HCT116 (cell line): ENCODE measurements around the gene DAZAP2. TPM values are rescaled to one million over a fixed set of nuclear protein-coding genes. Genes with fewer than 3 reads are reported as not detected.

Source experiments
- ATAC-seq: fragments of 200-7000 bp; cut with Tn5 transposase; 2 replicates; pipeline ENCODE4 v1.9.1; 2020; ENCODE audit warnings: mild to moderate bottlenecking, moderate library complexity
- BruUV-seq: library from RNA; stranded (reverse); fragments of 400-500 nt; replicated peaks from 2 replicates; lab custom pipeline; 2021; lab: Mats Ljungman, UMichigan
- CTCF ChIA-PET: fragments of 300-600 bp; sonication (Branson Sonifier 250); formaldehyde crosslinking; loops from one replicate; lab custom pipeline; 2021; ENCODE audit warnings: antibody characterized with exemption; lab: Charles Lee
- POLR2A ChIA-PET: fragments of 300-600, 350-600 bp; sonication (Branson Sonifier 250); formaldehyde crosslinking; loops from one replicate; lab custom pipeline; 2021; ENCODE audit warnings: antibody characterized with exemption; lab: Charles Lee
- RAD21 ChIA-PET, 2 experiments: fragments of 300-600 bp; sonication (Branson Sonifier 250); formaldehyde crosslinking; loops; one replicate each; lab custom pipeline; 2023; ENCODE audit warnings: low total read pairs in 2 of 2; ENCODE audit not compliant: uncharacterized antibody in 2 of 2, unreplicated experiment in 2 of 2, low non-redundant PET in 1 of 2; lab: Charles Lee
- DNase-seq: peaks from one replicate; pipeline ENCODE4 v3.0.0-alpha.2; 2010; ENCODE audit warnings: low read depth, low spot score
- H2AFZ ChIP-seq: fragments of 200-600 bp; shearing (Covaris generic), sonication (generic); 2 replicates; pipeline ENCODE4 v1.6.1; 2017; ENCODE audit warnings: low read depth, mixed run types, mixed read lengths, antibody characterized with exemption, low read length; ENCODE audit not compliant: poor library complexity, severe bottlenecking
- H3K27ac ChIP-seq: 2 replicates; pipeline ENCODE4 v1.5.1; 2012; ENCODE audit warnings: low read depth, low read length
- H3K27me3 ChIP-seq: fragments of 200-600 bp; sonication (generic); 2 replicates; pipeline ENCODE4 v1.6.1; 2016; ENCODE audit warnings: mixed run types, low read length, mixed read lengths; ENCODE audit not compliant: insufficient read depth
- H3K36me3 ChIP-seq, 2 experiments: fragments of 200-500 bp in 1 of 2; fragments of 200-600 bp in 1 of 2; sonication (Bioruptor generic) in 1 of 2; sonication (generic) in 1 of 2; 2 replicates each; pipeline versions ENCODE4 v1.5.1 to v1.6.1; 2014 to 2016; ENCODE audit warnings: low read length in 2 of 2, inconsistent platforms in 1 of 2, mixed read lengths in 1 of 2, mixed run types in 1 of 2; ENCODE audit not compliant: insufficient read depth in 2 of 2, control insufficient read depth in 1 of 2
- H3K4me1 ChIP-seq, 2 experiments: fragments of 200-600 bp in 1 of 2; sonication (generic) in 1 of 2; 2 replicates each; pipeline versions ENCODE4 v1.5.1 to v1.6.1; 2012 to 2017; ENCODE audit warnings: low read length in 2 of 2, inconsistent platforms in 1 of 2, mild to moderate bottlenecking in 1 of 2, mixed read lengths in 1 of 2, mixed run types in 1 of 2, moderate library complexity in 1 of 2; ENCODE audit not compliant: insufficient read depth in 2 of 2, control insufficient read depth in 1 of 2
- H3K4me2 ChIP-seq: fragments of 200-600 bp; sonication (generic); 2 replicates; pipeline ENCODE4 v1.6.1; 2017; ENCODE audit warnings: mixed run types, low read length, mixed read lengths
- H3K4me3 ChIP-seq, 2 experiments: fragments of 200-600 bp in 1 of 2; sonication (generic) in 1 of 2; replicated peaks in 1 of 2; 2 replicates each; pipeline ENCODE4 v1.5.1; 2011 to 2016; ENCODE audit warnings: low read length in 2 of 2, control low read depth in 1 of 2, low read depth in 1 of 2, mild to moderate bottlenecking in 1 of 2, mixed read lengths in 1 of 2, mixed run types in 1 of 2
- H3K79me2 ChIP-seq: fragments of 200-600 bp; sonication (generic); 2 replicates; pipeline ENCODE4 v1.6.1; 2017; ENCODE audit warnings: mild to moderate bottlenecking, mixed run types, low read length, moderate library complexity, mixed read lengths; ENCODE audit not compliant: insufficient read depth
- H3K9ac ChIP-seq: fragments of 200-600 bp; sonication (generic); 2 replicates; pipeline ENCODE4 v1.6.1; 2016; ENCODE audit warnings: low read length, mixed read lengths
- H3K9me2 ChIP-seq: fragments of 200-600 bp; sonication (generic), shearing (Covaris generic); 2 replicates; pipeline ENCODE4 v1.6.1; 2017; ENCODE audit warnings: mixed run types, mild to moderate bottlenecking, moderate library complexity; ENCODE audit not compliant: insufficient read depth
- H3K9me3 ChIP-seq, 2 experiments: fragments of 200-500 bp in 1 of 2; fragments of 200-600 bp in 1 of 2; sonication (Bioruptor generic) in 1 of 2; sonication (generic) in 1 of 2; 2 replicates each; pipeline ENCODE4 v1.6.1; 2014 to 2017; ENCODE audit warnings: low read length in 2 of 2, mixed read lengths in 2 of 2, inconsistent platforms in 1 of 2, low read depth in 1 of 2, mild to moderate bottlenecking in 1 of 2, mixed run types in 1 of 2, moderate library complexity in 1 of 2; ENCODE audit not compliant: control insufficient read depth in 1 of 2, insufficient read depth in 1 of 2
- H4K20me1 ChIP-seq: fragments of 200-600 bp; sonication (generic), shearing (Covaris generic); 2 replicates; pipeline ENCODE4 v1.6.1; 2017; ENCODE audit warnings: mixed run types, mild to moderate bottlenecking, moderate library complexity; ENCODE audit not compliant: insufficient read depth
- CBX3 ChIP-seq: IDR thresholded peaks from 2 replicates; pipeline ENCODE4 v1.6.1; 2012; ENCODE audit warnings: low read depth
- CTCF ChIP-seq, 3 experiments: fragments of 200-600 bp in 1 of 3; sonication (generic) in 1 of 3; IDR thresholded peaks in 2 of 3; conservative IDR thresholded peaks in 1 of 3; 2 replicates each; pipeline ENCODE4 v1.5.1; 2012 to 2017; ENCODE audit warnings: low read depth in 2 of 3, low read length in 2 of 3, antibody characterized with exemption in 1 of 3, borderline replicate concordance in 1 of 3, control low read depth in 1 of 3, mild to moderate bottlenecking in 1 of 3, mixed read lengths in 1 of 3, mixed run types in 1 of 3, moderate library complexity in 1 of 3; ENCODE audit not compliant: insufficient read depth in 1 of 3
- EZH2 ChIP-seq: fragments of 200-600 bp; sonication (generic); IDR thresholded peaks from 2 replicates; pipeline ENCODE4 v1.6.1; 2017; ENCODE audit warnings: antibody characterized with exemption, mixed run types
- POLR2AphosphoS5 ChIP-seq: IDR thresholded peaks from 2 replicates; pipeline ENCODE4 v1.6.1; 2011; ENCODE audit warnings: mild to moderate bottlenecking, low read depth, low read length, moderate library complexity
- RAD21 ChIP-seq: IDR thresholded peaks from 2 replicates; pipeline ENCODE4 v1.6.1; 2012; ENCODE audit warnings: low read depth, mild to moderate bottlenecking
- TCF7L2 ChIP-seq: IDR thresholded peaks from 2 replicates; pipeline ENCODE4 v1.7.0; 2011; ENCODE audit warnings: borderline replicate concordance, inconsistent platforms; ENCODE audit not compliant: insufficient read depth, insufficient read length; ENCODE audit errors: extremely low read depth
- ZBTB33 ChIP-seq: IDR thresholded peaks from 2 replicates; pipeline ENCODE4 v1.6.1; 2011; ENCODE audit warnings: mild to moderate bottlenecking, low read length, moderate library complexity; ENCODE audit not compliant: insufficient replicate concordance; ENCODE audit errors: extremely low read depth
- intact Hi-C: fragments of 100-400 bp; cut with micrococcal nuclease; formaldehyde crosslinking; loops from 2 replicates; pipeline ENCODE4 v1.10.0; 2022
- total RNA-seq: library from RNA; stranded (reverse); gene quantifications from one replicate; pipeline ENCODE4 v1.2.1, GENCODE V29; 2021; ENCODE audit not compliant: unreplicated experiment

The DAZAP2 gene
- total RNA-seq, 1 experiment from 2014 or later = 157 TPM

DNA sequence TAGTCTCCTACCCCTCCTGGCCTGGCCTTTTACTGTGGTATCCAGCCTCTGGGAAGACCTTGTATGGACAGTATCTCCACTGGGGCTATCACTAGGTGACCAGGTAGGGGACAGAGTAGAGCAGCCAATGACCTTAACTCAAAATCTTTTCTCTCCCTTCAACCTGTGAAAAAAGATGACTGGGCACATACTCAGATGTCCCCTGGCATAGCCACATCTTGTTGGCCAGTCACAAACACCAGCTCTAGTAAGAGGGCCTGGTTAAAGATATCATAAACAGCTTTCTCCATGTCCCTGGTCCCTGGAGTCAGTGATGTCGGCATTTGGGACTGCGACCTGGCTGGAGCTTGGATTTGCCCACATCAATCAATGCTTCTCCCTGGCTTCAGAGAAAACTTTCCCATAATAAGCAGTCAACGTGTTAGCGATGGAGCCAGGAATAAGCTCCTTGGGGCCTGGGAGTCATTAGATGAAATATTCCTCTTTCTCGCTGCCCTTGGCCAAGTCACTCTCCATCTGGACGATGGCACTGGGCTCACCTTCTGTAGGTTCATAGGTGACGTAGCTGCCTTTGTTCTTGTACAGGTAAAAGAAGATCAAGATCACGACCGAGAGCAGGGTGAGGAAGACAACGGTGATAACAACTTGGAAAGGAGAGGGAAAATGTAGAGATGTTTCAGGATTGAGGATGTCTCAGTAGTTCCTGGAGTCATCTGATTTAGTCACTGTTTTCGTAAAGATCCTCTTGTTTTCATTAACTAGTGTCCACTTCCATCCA is 7.0 kb downstream of the DAZAP2 start (continued):
- TF ChIP-seq RAD21 = no peak
- TF ChIP-seq, all 23 proteins: peak for 0

DNA sequence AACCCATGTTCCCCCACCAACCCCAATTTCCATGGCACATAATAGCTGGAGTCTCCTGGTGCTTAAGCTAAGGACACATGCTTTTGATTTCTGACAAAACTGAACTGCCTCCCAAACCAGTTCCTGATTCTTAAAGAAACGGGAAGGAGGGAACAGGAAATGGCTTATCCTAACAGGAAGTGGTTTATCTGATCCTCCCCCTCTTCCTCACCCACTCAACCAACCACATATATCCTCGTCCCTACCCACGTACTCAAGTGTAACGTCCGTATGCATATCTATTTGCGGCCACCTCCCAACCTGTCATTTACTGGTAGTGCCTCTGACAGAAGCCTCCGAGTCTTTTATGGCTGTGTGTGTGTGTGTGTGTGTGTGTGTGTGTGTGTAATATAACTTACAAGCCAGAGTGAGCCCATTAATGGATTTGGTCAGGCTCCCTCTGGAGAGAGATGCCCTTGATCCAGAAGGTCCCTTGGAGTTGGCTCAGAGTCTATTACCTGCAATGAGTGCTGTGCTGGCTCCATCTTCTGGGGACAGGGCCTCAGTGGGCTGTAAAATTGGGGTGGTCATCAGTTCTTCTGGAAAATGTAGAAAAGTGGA is 7.7 kb downstream of the DAZAP2 start:
- H4K20me1 ChIP-seq = no peaks in the 10 kb centered on the region; the same call in 1 of the 2 replicates
- no peak overlapping the region for H2AFZ ChIP-seq
- BruUV-seq = no TSS peak
- H3K9me3 ChIP-seq = no peaks in the 10 kb centered on the region
- DNase-seq (no peak), ATAC-seq (peak; percentile 44)
- no peak overlapping the region for H3K4me3 ChIP-seq
- no peaks in the 10 kb centered on the region for H3K27me3 ChIP-seq
- intact Hi-C loops = no loop called here
- H3K9ac ChIP-seq = no peak overlapping the region
- ChIA-PET POLR2A (no interaction called here), RAD21 (no interaction called here), CTCF (no interaction called here)
- H3K4me2 ChIP-seq = no peak overlapping the region
- H3K36me3 ChIP-seq = peaks cover 30 to 33% of the 10 kb centered on the region in 2 experiments
- H3K9me2 ChIP-seq = no peaks in the 10 kb centered on the region
- no peak for TF ChIP-seq TCF7L2
- no peak for TF ChIP-seq POLR2AphosphoS5
- no peak for TF ChIP-seq EZH2
- peak; percentile 39; the same call in 1 of the 2 replicates for TF ChIP-seq RAD21
- peaks cover 0 to 6% of the 10 kb centered on the region in 2 experiments; a peak in 1 of 4 replicates for H3K4me1 ChIP-seq
- H3K79me2 ChIP-seq = peaks cover 10% of the 10 kb centered on the region; the same call in 1 of the 2 replicates
- H3K27ac ChIP-seq = no peak overlapping the region

DNA sequence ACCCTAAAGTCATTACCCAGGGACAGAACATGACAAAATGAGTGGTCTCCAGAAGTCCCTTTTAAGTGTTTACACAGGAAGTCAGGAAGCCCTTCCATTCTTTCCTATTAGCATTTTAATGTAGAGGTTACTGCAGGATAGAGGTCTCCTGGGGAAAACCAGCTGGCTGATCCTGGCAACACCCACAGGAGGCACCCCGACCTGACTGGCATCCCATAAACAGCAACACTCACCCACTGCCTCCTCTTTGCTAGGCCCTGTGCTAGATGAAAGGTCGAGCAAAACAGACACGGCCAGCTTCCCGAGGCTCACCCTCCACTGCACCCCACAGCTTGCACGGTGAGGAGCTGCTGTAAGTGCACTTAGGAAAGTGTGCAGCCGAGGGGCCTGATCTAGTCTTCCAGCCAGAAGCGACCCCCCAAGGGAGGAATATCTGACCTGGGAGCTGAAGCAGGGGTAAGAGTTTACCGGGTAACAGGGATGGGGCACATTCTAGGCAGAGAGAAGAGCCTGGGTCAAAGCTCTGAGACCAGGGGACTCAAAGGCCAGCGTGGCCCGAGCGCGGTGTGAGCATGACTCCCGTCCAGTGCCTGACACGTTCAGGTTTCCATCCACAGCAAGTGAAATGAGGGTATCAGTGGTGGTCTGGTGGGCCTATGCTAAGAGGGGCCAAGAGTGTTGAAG is 9.0 kb downstream of the DAZAP2 start:
- no peak overlapping the region for H3K4me2 ChIP-seq
- peaks cover 0 to 6% of the 10 kb centered on the region in 2 experiments; a peak in 1 of 4 replicates for H3K4me1 ChIP-seq
- CTCF ChIA-PET = no interaction called here
- H3K9ac ChIP-seq = no peak overlapping the region
- BruUV-seq = no TSS peak
- no peak overlapping the region for H3K27ac ChIP-seq
- no peak for TF ChIP-seq CBX3
- no peak for TF ChIP-seq CTCF (IDR thresholded peaks at IDR 0.05 in 2 of 3, conservative IDR thresholded peaks at IDR 0.05 in 1 of 3; ENCODE audit: borderline replicate concordance in 1 of 3, insufficient read depth in 1 of 3, low read depth in 2 of 3, low read length in 2 of 3)
- no peak for TF ChIP-seq ZBTB33
- TF ChIP-seq, all 23 proteins: peak for 0
- Histone ChIP-seq H3K9me2 (no peaks in the 10 kb centered on the region), H3K9me3 (no peaks in the 10 kb centered on the region), H3K79me2 (peaks cover 9% of the 10 kb centered on the region), H3K4me3 (no peak overlapping the region), H4K20me1 (no peaks in the 10 kb centered on the region; the same call in 1 of the 2 replicates), H3K27me3 (no peaks in the 10 kb centered on the region), H2AFZ (no peak overlapping the region), H3K36me3 (peaks cover 19 to 24% of the 10 kb centered on the region in 2 experiments)
- DNase-seq = no peak
- intact Hi-C loops = no loop called here
- POLR2A ChIA-PET = no interaction called here
- RAD21 ChIA-PET = no interaction called here
- no peak for ATAC-seq
